Mesenchymal stem cell (in vitro differentiated cells and primary cell): ENCODE measurements around the gene CAPRIN2.
A peak's percentile ranks its signal among the peaks of the same experiment; 100 is the strongest.

Experiments used
- DNase-seq: peaks from one replicate; pipeline ENCODE4 v3.0.0-alpha.2; 2013
- H2AFZ ChIP-seq: one replicate; pipeline ENCODE4 v1.6.1; 2013; ENCODE audit warnings: low read depth, mild to moderate bottlenecking, control low read depth, inconsistent platforms, low read length, moderate library complexity
- H2AK5ac ChIP-seq: 2 replicates; pipeline ENCODE4 v1.6.1; 2013; ENCODE audit warnings: low read length, moderate library complexity, mild to moderate bottlenecking, inconsistent platforms; ENCODE audit not compliant: severe bottlenecking
- H2BK120ac ChIP-seq: one replicate; pipeline ENCODE4 v1.6.1; 2013; ENCODE audit warnings: low read depth, mild to moderate bottlenecking, inconsistent platforms, low read length, moderate library complexity
- H2BK12ac ChIP-seq, 2 experiments: one replicate each; pipeline ENCODE4 v1.6.1; 2013; ENCODE audit warnings: inconsistent platforms in 2 of 2, low read length in 2 of 2, mild to moderate bottlenecking in 2 of 2, moderate library complexity in 2 of 2, control low read depth in 1 of 2
- H2BK15ac ChIP-seq: one replicate; pipeline ENCODE4 v1.6.1; 2013; ENCODE audit warnings: mild to moderate bottlenecking, low read depth, inconsistent platforms; ENCODE audit not compliant: poor library complexity, severe bottlenecking
- H2BK5ac ChIP-seq: 2 replicates; pipeline ENCODE4 v1.6.1; 2013; ENCODE audit warnings: low read depth, mild to moderate bottlenecking, low read length, control low read depth, inconsistent platforms; ENCODE audit not compliant: poor library complexity, severe bottlenecking
- H3K14ac ChIP-seq, 2 experiments: one replicate each; pipeline ENCODE4 v1.6.1; 2013; ENCODE audit warnings: inconsistent platforms in 2 of 2, low read length in 2 of 2, control low read depth in 1 of 2, mild to moderate bottlenecking in 1 of 2, moderate library complexity in 1 of 2
- H3K18ac ChIP-seq, 2 experiments: one replicate each; pipeline ENCODE4 v1.6.1; 2013; ENCODE audit warnings: inconsistent platforms in 2 of 2, low read length in 2 of 2, control low read depth in 1 of 2, low read depth in 1 of 2, mild to moderate bottlenecking in 1 of 2
- H3K23ac ChIP-seq, 2 experiments: one replicate each; pipeline ENCODE4 v1.6.1; 2013; ENCODE audit warnings: inconsistent platforms in 2 of 2, low read length in 2 of 2, mild to moderate bottlenecking in 2 of 2, moderate library complexity in 2 of 2, control low read depth in 1 of 2
- H3K27ac ChIP-seq: 2 replicates; pipeline ENCODE4 v1.5.1; 2013; ENCODE audit warnings: mild to moderate bottlenecking, moderate library complexity, low read length, control low read depth, inconsistent platforms; ENCODE audit not compliant: poor library complexity, severe bottlenecking
- H3K27me3 ChIP-seq, 2 experiments: 2 replicates each; pipeline versions ENCODE4 v1.6.1 to v1.7.0; 2013; ENCODE audit warnings: low read length in 2 of 2, mild to moderate bottlenecking in 2 of 2, moderate library complexity in 2 of 2, control low read depth in 1 of 2, inconsistent platforms in 1 of 2; ENCODE audit not compliant: control insufficient read depth in 1 of 2, insufficient read depth in 1 of 2
- H3K36me3 ChIP-seq, 2 experiments: 2 replicates each; pipeline versions ENCODE4 v1.6.1 to v1.7.0; 2013; ENCODE audit warnings: low read length in 2 of 2, control low read depth in 1 of 2, inconsistent platforms in 1 of 2, low read depth in 1 of 2, mild to moderate bottlenecking in 1 of 2; ENCODE audit not compliant: insufficient read depth in 2 of 2, control insufficient read depth in 1 of 2
- H3K4ac ChIP-seq, 2 experiments: one replicate each; pipeline ENCODE4 v1.6.1; 2013; ENCODE audit warnings: inconsistent platforms in 2 of 2, low read length in 2 of 2, mild to moderate bottlenecking in 2 of 2, moderate library complexity in 2 of 2, control low read depth in 1 of 2, low read depth in 1 of 2
- H3K4me1 ChIP-seq: 2 replicates; pipeline ENCODE4 v1.6.1; 2013; ENCODE audit warnings: low read depth, low read length, control low read depth; ENCODE audit not compliant: control insufficient read depth, insufficient read depth
- H3K4me2 ChIP-seq: 2 replicates; pipeline ENCODE4 v1.6.1; 2013; ENCODE audit warnings: low read length, mild to moderate bottlenecking, inconsistent platforms; ENCODE audit not compliant: poor library complexity, severe bottlenecking
- H3K4me3 ChIP-seq, 2 experiments: 2 replicates each; pipeline versions ENCODE4 v1.5.1 to v1.7.0; 2013; ENCODE audit warnings: low read length in 2 of 2, mild to moderate bottlenecking in 2 of 2, control low read depth in 1 of 2, low read depth in 1 of 2; ENCODE audit not compliant: insufficient read depth in 1 of 2
- H3K79me1 ChIP-seq: replicated peaks from 2 replicates; pipeline ENCODE4 v1.6.1; 2013; ENCODE audit warnings: mild to moderate bottlenecking, control low read depth, low read length, inconsistent platforms; ENCODE audit not compliant: poor library complexity, severe bottlenecking
- H3K9ac ChIP-seq: 2 replicates; pipeline ENCODE4 v1.7.0; 2013; ENCODE audit warnings: mild to moderate bottlenecking, low read length, moderate library complexity
- H3K9me3 ChIP-seq: 2 replicates; pipeline ENCODE4 v1.7.0; 2013; ENCODE audit warnings: mild to moderate bottlenecking, low read length; ENCODE audit not compliant: control insufficient read depth
- H4K8ac ChIP-seq: one replicate; pipeline ENCODE4 v1.6.1; 2013; ENCODE audit warnings: inconsistent platforms, mild to moderate bottlenecking, low read length, moderate library complexity
- H4K91ac ChIP-seq: one replicate; pipeline ENCODE4 v1.6.1; 2013; ENCODE audit warnings: mild to moderate bottlenecking, low read length, inconsistent platforms
- WGBS: methylation state at CpG from one replicate; pipeline ENCODE4 v1.1.7; 2013; ENCODE audit warnings: mixed read lengths; 5-methylcytosine and 5-hydroxymethylcytosine counted together

The CAPRIN2 gene

GRCh38 chr12:30794020-30794419, 39.3 kb upstream of the CAPRIN2 start:
- peak overlapping the region; percentile 99 for H3K27ac ChIP-seq
- no peak overlapping the region for H3K23ac ChIP-seq
- H2BK120ac ChIP-seq = no peak overlapping the region
- peaks cover 30% of the 10 kb centered on the region for H3K4me1 ChIP-seq
- H3K18ac ChIP-seq = peak overlapping the region; percentile 45 to 73
- peaks cover 0 to 8% of the 10 kb centered on the region in 2 experiments for H3K36me3 ChIP-seq
- DNase-seq = no peak
- peaks cover 6% of the 10 kb centered on the region for H3K79me1 ChIP-seq
- H3K4ac ChIP-seq = peak overlapping the region in 1 of 2 experiments; percentile 49
- H2BK5ac ChIP-seq = no peak overlapping the region
- no peak overlapping the region for H3K9ac ChIP-seq
- H2BK15ac ChIP-seq = no peak overlapping the region
- no peak overlapping the region for H4K8ac ChIP-seq
- peak overlapping the region in 1 of 2 experiments; percentile 94 for H2BK12ac ChIP-seq
- H2AK5ac ChIP-seq = peak overlapping the region; percentile 25
- H3K14ac ChIP-seq = peak overlapping the region in 1 of 2 experiments; percentile 71
- no peaks in the 10 kb centered on the region for H3K27me3 ChIP-seq
- no peak overlapping the region for H3K4me3 ChIP-seq
- 94% methylated on average over 2 of the region's 3 CpGs for WGBS
- H4K91ac ChIP-seq = peak overlapping the region; percentile 47
- no peaks in the 10 kb centered on the region for H3K9me3 ChIP-seq
- H3K4me2 ChIP-seq = no peak overlapping the region
- H2AFZ ChIP-seq = no peak overlapping the region

GRCh38 chr12:30792648-30793499, 38.1 kb upstream of the CAPRIN2 start:
- Histone ChIP-seq H3K79me1 (peaks cover 6% of the 10 kb centered on the region), H3K27me3 (no peaks in the 10 kb centered on the region), H2BK5ac (peak overlapping the region; percentile 36), H3K9me3 (no peaks in the 10 kb centered on the region), H4K8ac (peak overlapping the region; percentile 20), H2BK12ac (no peak overlapping the region), H3K36me3 (no peaks in the 10 kb centered on the region), H3K4ac (no peak overlapping the region), H3K4me1 (peaks cover 30% of the 10 kb centered on the region), H2AFZ (no peak overlapping the region), H3K27ac (peak overlapping the region; percentile 66), H3K14ac (no peak overlapping the region), H3K18ac (peak overlapping the region; percentile 44 to 48), H2BK120ac (no peak overlapping the region), H3K4me3 (no peak overlapping the region), H3K9ac (peak overlapping the region; percentile 42), H3K23ac (no peak overlapping the region), H2AK5ac (peak overlapping the region; percentile 35), H2BK15ac (no peak overlapping the region), H3K4me2 (no peak overlapping the region), H4K91ac (no peak overlapping the region)
- DNase-seq = peak; percentile 63
- 24% methylated on average over 4 of the region's 4 CpGs for WGBS

GRCh38 chr12:30792085-30792484, 37.3 kb upstream of the CAPRIN2 start:
- no peak overlapping the region for H3K4me3 ChIP-seq
- no peak overlapping the region for H2BK15ac ChIP-seq
- H3K27ac ChIP-seq = no peak overlapping the region
- H3K9me3 ChIP-seq = no peaks in the 10 kb centered on the region
- H3K23ac ChIP-seq = no peak overlapping the region
- no peak for DNase-seq
- no peak overlapping the region for H4K91ac ChIP-seq
- WGBS = 96% methylated on average over 2 of the region's 2 CpGs
- H3K4ac ChIP-seq = no peak overlapping the region
- no peaks in the 10 kb centered on the region for H3K27me3 ChIP-seq
- H2AK5ac ChIP-seq = no peak overlapping the region
- H2AFZ ChIP-seq = no peak overlapping the region
- H3K79me1 ChIP-seq = peaks cover 3% of the 10 kb centered on the region
- no peak overlapping the region for H3K18ac ChIP-seq
- H3K9ac ChIP-seq = no peak overlapping the region
- no peak overlapping the region for H3K14ac ChIP-seq
- no peaks in the 10 kb centered on the region for H3K36me3 ChIP-seq
- H4K8ac ChIP-seq = no peak overlapping the region
- H2BK5ac ChIP-seq = no peak overlapping the region
- no peak overlapping the region for H3K4me2 ChIP-seq
- no peak overlapping the region for H2BK12ac ChIP-seq
- peaks cover 27% of the 10 kb centered on the region for H3K4me1 ChIP-seq
- no peak overlapping the region for H2BK120ac ChIP-seq

- Histone ChIP-seq H2AFZ (no peak overlapping the region), H3K23ac (no peak overlapping the region), H2AK5ac (no peak overlapping the region), H2BK12ac (no peak overlapping the region), H3K14ac (no peak overlapping the region), H4K91ac (no peak overlapping the region), H3K4ac (no peak overlapping the region), H3K9ac (no peak overlapping the region), H3K79me1 (no peaks in the 10 kb centered on the region), H3K27me3 (no peaks in the 10 kb centered on the region), H3K4me2 (no peak overlapping the region), H4K8ac (no peak overlapping the region), H3K4me1 (peaks cover 9% of the 10 kb centered on the region), H3K18ac (no peak overlapping the region), H3K36me3 (no peaks in the 10 kb centered on the region), H3K27ac (no peak overlapping the region), H3K4me3 (no peak overlapping the region), H2BK5ac (no peak overlapping the region), H3K9me3 (peaks cover 4% of the 10 kb centered on the region), H2BK15ac (no peak overlapping the region), H2BK120ac (no peak overlapping the region)
- DNase-seq = no peak
- WGBS = 76% methylated on average over 2 of the region's 2 CpGs
Measured at GRCh38 chr12:30788754-30789153, 34.0 kb upstream of the CAPRIN2 start.
